ENCODE measurements around the gene ZCCHC24.

GRCh38 chr10:79385392-79385795 lies 60.0 kb downstream of the ZCCHC24 start:
- no peak for TF ChIP-seq CTCF (IDR thresholded peaks at IDR 0.05)
- no peak for TF ChIP-seq POLR2A (IDR thresholded peaks at IDR 0.05)

Measured in breast epithelium (tissue), 3 donors.